Breast epithelium (tissue), 4 donors: ENCODE data around the gene RRP1. TPM values are rescaled to one million over a fixed set of nuclear protein-coding genes. Genes with fewer than 3 reads are reported as not detected.
"Not testable (repeated sequence)": the region's sequence is repeated elsewhere in the genome, so short reads cannot be mapped to it uniquely, and the experiment has no call there.

Source experiments
- DNase-seq, 2 donors: peaks; one replicate each; pipeline ENCODE4 v3.0.0-alpha.2; 2019; ENCODE audit warnings: low spot score in 2 of 2
- H3K27ac ChIP-seq, 2 donors: fragments of 200-600 bp; sonication (generic) in 1 of 2; one replicate each; pipeline ENCODE4 v1.5.1; 2016 to 2019; ENCODE audit warnings: mild to moderate bottlenecking in 1 of 2
- H3K27me3 ChIP-seq, 2 donors: fragments of 200-600 bp; sonication (generic) in 1 of 2; one replicate each; pipeline versions ENCODE4 v1.5.1 to v1.6.0; 2017 to 2019; ENCODE audit warnings: control low read depth in 1 of 2, mild to moderate bottlenecking in 1 of 2
- H3K36me3 ChIP-seq: fragments of 200-600 bp; one replicate; pipeline ENCODE4 v1.5.1; 2019
- H3K4me1 ChIP-seq, 2 donors: fragments of 200-600 bp; sonication (generic); one replicate each; pipeline ENCODE4 v1.5.1; 2016 to 2019; ENCODE audit warnings: control low read depth in 1 of 2
- H3K4me3 ChIP-seq, 3 donors: fragments of 200-600 bp; sonication (generic); 1 replicate in 2 of 3; 2 replicates in 1 of 3; pipeline ENCODE4 v1.5.1; 2016 to 2019; ENCODE audit warnings: mild to moderate bottlenecking in 3 of 3, moderate library complexity in 2 of 3
- H3K9me3 ChIP-seq, 2 donors: fragments of 200-600 bp; sonication (generic) in 1 of 2; one replicate each; pipeline ENCODE4 v1.5.1; 2016 to 2019; ENCODE audit warnings: control low read depth in 1 of 2
- CTCF ChIP-seq, 3 donors: fragments of 450-650 bp; IDR thresholded peaks; one replicate each; pipeline ENCODE4 v1.5.1; 2016 to 2017; ENCODE audit warnings: antibody characterized with exemption in 3 of 3, mild to moderate bottlenecking in 3 of 3, moderate library complexity in 3 of 3
- POLR2A ChIP-seq: fragments of 450-650 bp; IDR thresholded peaks from one replicate; pipeline ENCODE4 v1.6.1; 2016; ENCODE audit warnings: antibody characterized with exemption, mild to moderate bottlenecking, moderate library complexity
- POLR2AphosphoS5 ChIP-seq, 3 donors: sonication (generic); formaldehyde crosslinking; IDR thresholded peaks; one replicate each; pipeline ENCODE4 v1.6.1; 2017; ENCODE audit warnings: antibody characterized with exemption in 3 of 3
- intact Hi-C: fragments of 100-400 bp; cut with DNase I; formaldehyde crosslinking; loops from one replicate; pipeline ENCODE4 v1.15.1; 2023; ENCODE audit warnings: low total_unique reads
- total RNA-seq, 3 donors: library from RNA; depleted of rRNA; stranded (reverse); fragments of >200 nt; gene quantifications; one replicate each; pipeline ENCODE4 v1.1.0, GENCODE V29; 2016

RRP1 gene
- total RNA-seq, 3 donors from 2014 or later = 15.4 to 22.9 (median 16.5) TPM

- intact Hi-C loops = loop anchor here (10.0 kb wide), 1 partner anchor 147 kb away; no protein-coding TSS in a partner anchor
- TF ChIP-seq CTCF (IDR thresholded peaks at IDR 0.05) (no peak), POLR2AphosphoS5 (IDR thresholded peaks at IDR 0.05) (no peak), POLR2A (no peak)
- DNase-seq = no peak
- Histone ChIP-seq H3K36me3 (no peaks in the 10 kb centered on the region), H3K27me3 (no peaks in the 10 kb centered on the region), H3K4me3 (no peak overlapping the region), H3K4me1 (no peaks in the 10 kb centered on the region), H3K27ac (no peak overlapping the region), H3K9me3 (peaks cover 4 to 8% of the 10 kb centered on the region in 2 donors)
These were observed 28.0 kb downstream of the RRP1 start for GRCh38 chr21:43817157-43818086.

GRCh38 chr21:43818685-43819084 lies 29.3 kb downstream of the RRP1 start:
- intact Hi-C loops = loop anchor here (10.0 kb wide), 1 partner anchor 146 kb away; no protein-coding TSS in a partner anchor
- no peak for DNase-seq
- H3K27ac ChIP-seq = no peak overlapping the region
- H3K4me1 ChIP-seq = no peaks in the 10 kb centered on the region
- no peaks in the 10 kb centered on the region for H3K36me3 ChIP-seq
- TF ChIP-seq POLR2AphosphoS5 (IDR thresholded peaks at IDR 0.05) (no peak), POLR2A (no peak), CTCF (IDR thresholded peaks at IDR 0.05) (no peak)
- H3K4me3 ChIP-seq = no peak overlapping the region
- H3K9me3 ChIP-seq = peaks cover 4 to 8% of the 10 kb centered on the region in 2 donors
- no peaks in the 10 kb centered on the region for H3K27me3 ChIP-seq

DNA sequence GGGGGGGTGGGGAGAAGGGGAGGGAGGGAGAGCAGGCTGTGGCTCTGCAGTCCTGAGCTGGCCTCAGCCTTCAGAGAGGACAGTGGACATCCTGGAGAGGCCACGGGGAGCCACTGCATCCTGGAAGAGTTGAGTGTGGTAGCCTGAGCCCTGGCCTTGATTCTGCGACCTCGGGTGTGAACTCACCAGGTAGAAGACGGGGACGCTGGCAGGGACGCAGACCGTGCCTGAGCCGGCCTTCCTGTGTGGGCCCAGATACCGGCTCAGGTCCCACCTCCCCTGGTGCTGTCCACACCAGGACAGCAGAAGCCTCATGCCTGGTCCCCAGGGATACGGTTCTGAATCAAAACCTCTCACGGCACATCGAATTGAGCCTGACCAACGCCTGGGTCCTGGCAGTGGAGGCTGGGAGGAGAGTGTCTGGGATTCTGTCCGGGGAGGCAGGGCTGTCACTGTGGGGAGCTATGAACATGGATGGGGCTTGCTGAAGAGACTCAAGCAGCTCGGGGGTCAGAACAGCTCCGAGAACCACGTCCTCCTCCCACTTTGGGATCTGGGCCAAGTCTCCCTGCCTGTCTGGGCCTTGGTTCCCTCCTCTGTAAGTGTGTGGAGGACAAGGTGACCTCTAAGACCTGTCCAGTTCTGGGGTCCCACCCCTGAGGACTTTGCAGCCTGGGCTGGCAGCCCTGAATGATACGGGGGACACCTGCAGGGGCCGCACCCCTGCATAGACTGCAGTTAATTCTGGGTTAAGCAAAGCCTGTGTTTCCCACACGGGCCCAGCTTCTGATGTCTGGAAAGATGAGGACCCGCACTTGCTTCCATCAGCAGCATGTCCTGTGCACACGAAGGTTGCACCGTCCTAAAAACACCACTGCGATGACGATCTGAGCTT lies 30.4 kb downstream of the RRP1 start:
- no peak for TF ChIP-seq CTCF (IDR thresholded peaks at IDR 0.05)
- TF ChIP-seq POLR2A = no peak
- no peak for TF ChIP-seq POLR2AphosphoS5 (IDR thresholded peaks at IDR 0.05)
- Histone ChIP-seq H3K27ac (no peak overlapping the region), H3K4me3 (no peak overlapping the region), H3K4me1 (no peaks in the 10 kb centered on the region), H3K27me3 (no peaks in the 10 kb centered on the region), H3K36me3 (no peaks in the 10 kb centered on the region), H3K9me3 (peaks cover 4 to 8% of the 10 kb centered on the region in 2 donors)
- no peak for DNase-seq
- intact Hi-C loops = loop anchor here (10.0 kb wide), 1 partner anchor 145 kb away; no protein-coding TSS in a partner anchor

GRCh38 chr21:43820466-43820865 lies 31.1 kb downstream of the RRP1 start:
- no peaks in the 10 kb centered on the region for H3K27me3 ChIP-seq
- no peaks in the 10 kb centered on the region for H3K36me3 ChIP-seq
- no peak for DNase-seq
- H3K4me1 ChIP-seq = no peaks in the 10 kb centered on the region
- intact Hi-C loops = no loop called here
- TF ChIP-seq POLR2AphosphoS5 (IDR thresholded peaks at IDR 0.05) = no peak
- no peak for TF ChIP-seq CTCF (IDR thresholded peaks at IDR 0.05)
- no peak for TF ChIP-seq POLR2A
- H3K27ac ChIP-seq = no peak overlapping the region
- no peak overlapping the region for H3K4me3 ChIP-seq
- peaks cover 4 to 8% of the 10 kb centered on the region in 2 donors for H3K9me3 ChIP-seq

DNA sequence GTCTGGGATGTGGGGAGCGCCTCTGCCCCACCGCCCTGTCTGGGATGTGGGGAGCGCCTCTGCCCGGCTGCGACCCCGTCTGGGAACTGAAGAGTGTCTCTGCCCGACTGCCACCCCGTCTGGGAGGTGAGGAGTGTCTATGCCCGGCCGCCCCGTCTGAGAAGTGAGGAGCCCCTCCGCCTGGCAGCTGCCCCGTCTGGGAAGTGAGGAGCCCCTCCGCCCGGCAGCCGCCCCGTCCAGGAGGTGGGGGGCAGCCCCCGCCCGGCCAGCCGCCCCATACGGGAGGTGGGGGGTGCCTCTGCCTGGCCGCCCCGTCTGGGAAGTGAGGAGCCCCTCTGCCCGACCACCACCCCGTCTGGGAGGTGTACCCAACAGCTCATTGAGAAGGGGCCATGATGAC lies 32.8 kb downstream of the RRP1 start:
- H3K9me3 ChIP-seq, intact Hi-C loops, H3K27me3 ChIP-seq, H3K4me1 ChIP-seq, H3K27ac ChIP-seq, H3K4me3 ChIP-seq, H3K36me3 ChIP-seq, DNase-seq: not testable (repeated sequence)

- H3K27me3 ChIP-seq, H3K9me3 ChIP-seq, H3K36me3 ChIP-seq, H3K4me1 ChIP-seq, H3K27ac ChIP-seq, H3K4me3 ChIP-seq, DNase-seq, intact Hi-C loops: not testable (repeated sequence)
These were observed 33.4 kb downstream of the RRP1 start for GRCh38 chr21:43822741-43823140.
